Breast epithelium (tissue), 4 donors: ENCODE data around the gene UBXN11. TPM values are rescaled to one million over a fixed set of nuclear protein-coding genes. Genes with fewer than 3 reads are reported as not detected.
"Not testable (repeated sequence)": the region's sequence is repeated elsewhere in the genome, so short reads cannot be mapped to it uniquely, and the experiment has no call there.

Experiments used
- DNase-seq, 2 donors: peaks; one replicate each; pipeline ENCODE4 v3.0.0-alpha.2; 2019; ENCODE audit warnings: low spot score in 2 of 2
- H3K27ac ChIP-seq, 2 donors: fragments of 200-600 bp; sonication (generic) in 1 of 2; one replicate each; pipeline ENCODE4 v1.5.1; 2016 to 2019; ENCODE audit warnings: mild to moderate bottlenecking in 1 of 2
- H3K27me3 ChIP-seq, 2 donors: fragments of 200-600 bp; sonication (generic) in 1 of 2; one replicate each; pipeline versions ENCODE4 v1.5.1 to v1.6.0; 2017 to 2019; ENCODE audit warnings: control low read depth in 1 of 2, mild to moderate bottlenecking in 1 of 2
- H3K36me3 ChIP-seq: fragments of 200-600 bp; one replicate; pipeline ENCODE4 v1.5.1; 2019
- H3K4me1 ChIP-seq, 2 donors: fragments of 200-600 bp; sonication (generic); one replicate each; pipeline ENCODE4 v1.5.1; 2016 to 2019; ENCODE audit warnings: control low read depth in 1 of 2
- H3K4me3 ChIP-seq, 3 donors: fragments of 200-600 bp; sonication (generic); 1 replicate in 2 of 3; 2 replicates in 1 of 3; pipeline ENCODE4 v1.5.1; 2016 to 2019; ENCODE audit warnings: mild to moderate bottlenecking in 3 of 3, moderate library complexity in 2 of 3
- H3K9me3 ChIP-seq, 2 donors: fragments of 200-600 bp; sonication (generic) in 1 of 2; one replicate each; pipeline ENCODE4 v1.5.1; 2016 to 2019; ENCODE audit warnings: control low read depth in 1 of 2
- POLR2A ChIP-seq: fragments of 450-650 bp; IDR thresholded peaks from one replicate; pipeline ENCODE4 v1.6.1; 2016; ENCODE audit warnings: antibody characterized with exemption, mild to moderate bottlenecking, moderate library complexity
- POLR2AphosphoS5 ChIP-seq, 3 donors: sonication (generic); formaldehyde crosslinking; IDR thresholded peaks; one replicate each; pipeline ENCODE4 v1.6.1; 2017; ENCODE audit warnings: antibody characterized with exemption in 3 of 3
- intact Hi-C: fragments of 100-400 bp; cut with DNase I; formaldehyde crosslinking; loops from one replicate; pipeline ENCODE4 v1.15.1; 2023; ENCODE audit warnings: low total_unique reads
- total RNA-seq, 3 donors: library from RNA; depleted of rRNA; stranded (reverse); fragments of >200 nt; gene quantifications; one replicate each; pipeline ENCODE4 v1.1.0, GENCODE V29; 2016
- TF ChIP-seq, protein P1 (sequence below), 3 donors: fragments of 450-650 bp; IDR thresholded peaks; one replicate each; pipeline ENCODE4 v1.5.1; 2016 to 2017; ENCODE audit warnings: antibody characterized with exemption in 3 of 3, mild to moderate bottlenecking in 3 of 3, moderate library complexity in 3 of 3

UBXN11 gene
- total RNA-seq, 3 donors from 2014 or later, result 15.0 to 25.5 (median 24.9) TPM

- Histone ChIP-seq H3K4me1 (no peaks in the 10 kb centered on the region), H3K27ac (no peak overlapping the region), H3K36me3 (no peaks in the 10 kb centered on the region), H3K27me3 (no peaks in the 10 kb centered on the region), H3K9me3 (no peaks in the 10 kb centered on the region), H3K4me3 (no peak overlapping the region)
- TF ChIP-seq, protein P1, sequence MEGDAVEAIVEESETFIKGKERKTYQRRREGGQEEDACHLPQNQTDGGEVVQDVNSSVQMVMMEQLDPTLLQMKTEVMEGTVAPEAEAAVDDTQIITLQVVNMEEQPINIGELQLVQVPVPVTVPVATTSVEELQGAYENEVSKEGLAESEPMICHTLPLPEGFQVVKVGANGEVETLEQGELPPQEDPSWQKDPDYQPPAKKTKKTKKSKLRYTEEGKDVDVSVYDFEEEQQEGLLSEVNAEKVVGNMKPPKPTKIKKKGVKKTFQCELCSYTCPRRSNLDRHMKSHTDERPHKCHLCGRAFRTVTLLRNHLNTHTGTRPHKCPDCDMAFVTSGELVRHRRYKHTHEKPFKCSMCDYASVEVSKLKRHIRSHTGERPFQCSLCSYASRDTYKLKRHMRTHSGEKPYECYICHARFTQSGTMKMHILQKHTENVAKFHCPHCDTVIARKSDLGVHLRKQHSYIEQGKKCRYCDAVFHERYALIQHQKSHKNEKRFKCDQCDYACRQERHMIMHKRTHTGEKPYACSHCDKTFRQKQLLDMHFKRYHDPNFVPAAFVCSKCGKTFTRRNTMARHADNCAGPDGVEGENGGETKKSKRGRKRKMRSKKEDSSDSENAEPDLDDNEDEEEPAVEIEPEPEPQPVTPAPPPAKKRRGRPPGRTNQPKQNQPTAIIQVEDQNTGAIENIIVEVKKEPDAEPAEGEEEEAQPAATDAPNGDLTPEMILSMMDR (IDR thresholded peaks at IDR 0.05), result no peak
- TF ChIP-seq POLR2AphosphoS5 (IDR thresholded peaks at IDR 0.05), result no peak
- TF ChIP-seq POLR2A, result no peak
- no peak for DNase-seq
- intact Hi-C loops, result no loop called here
These were observed 9.2 kb downstream of the UBXN11 start for GRCh38 chr1:26297057-26297790.

DNA sequence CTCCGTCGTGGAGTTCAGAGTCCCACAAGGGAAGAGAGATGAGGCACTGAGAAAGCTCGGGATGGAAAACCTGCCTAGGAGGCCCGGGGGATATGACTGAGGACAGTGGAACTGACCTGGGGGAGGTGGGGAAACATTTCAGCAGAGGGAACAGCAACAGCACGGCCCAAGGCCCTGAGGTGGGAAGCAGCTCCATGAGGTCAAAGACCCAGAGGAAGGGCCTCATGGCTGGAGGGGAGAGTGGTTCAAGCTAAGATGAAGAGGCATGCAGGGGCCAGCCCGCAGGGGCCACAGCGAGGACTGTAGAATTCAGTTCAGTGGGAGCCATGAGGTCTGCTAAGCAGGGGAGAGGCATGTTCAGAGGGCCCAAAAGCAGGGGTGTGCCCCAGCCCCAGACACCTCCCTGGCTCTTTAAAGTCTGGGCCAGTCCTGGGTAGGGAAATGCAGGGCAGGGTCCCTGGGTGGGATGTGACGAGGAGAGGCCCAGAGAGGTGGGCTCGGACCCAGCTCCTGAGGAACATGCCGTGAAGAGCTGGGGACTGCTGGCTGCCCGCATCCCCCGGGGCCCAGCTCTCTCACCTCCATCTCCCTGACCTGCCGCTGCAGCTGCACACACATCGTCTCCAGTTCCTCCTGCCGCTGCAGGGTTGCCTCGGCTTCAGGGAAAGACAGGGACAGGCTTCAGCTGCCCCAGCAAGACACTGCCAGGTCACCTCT is 9.9 kb downstream of the UBXN11 start:
- H3K27ac ChIP-seq, result no peak overlapping the region
- TF ChIP-seq POLR2AphosphoS5 (IDR thresholded peaks at IDR 0.05) (no peak), POLR2A (no peak)
- TF ChIP-seq, protein P1 (IDR thresholded peaks at IDR 0.05), result no peak

DNA sequence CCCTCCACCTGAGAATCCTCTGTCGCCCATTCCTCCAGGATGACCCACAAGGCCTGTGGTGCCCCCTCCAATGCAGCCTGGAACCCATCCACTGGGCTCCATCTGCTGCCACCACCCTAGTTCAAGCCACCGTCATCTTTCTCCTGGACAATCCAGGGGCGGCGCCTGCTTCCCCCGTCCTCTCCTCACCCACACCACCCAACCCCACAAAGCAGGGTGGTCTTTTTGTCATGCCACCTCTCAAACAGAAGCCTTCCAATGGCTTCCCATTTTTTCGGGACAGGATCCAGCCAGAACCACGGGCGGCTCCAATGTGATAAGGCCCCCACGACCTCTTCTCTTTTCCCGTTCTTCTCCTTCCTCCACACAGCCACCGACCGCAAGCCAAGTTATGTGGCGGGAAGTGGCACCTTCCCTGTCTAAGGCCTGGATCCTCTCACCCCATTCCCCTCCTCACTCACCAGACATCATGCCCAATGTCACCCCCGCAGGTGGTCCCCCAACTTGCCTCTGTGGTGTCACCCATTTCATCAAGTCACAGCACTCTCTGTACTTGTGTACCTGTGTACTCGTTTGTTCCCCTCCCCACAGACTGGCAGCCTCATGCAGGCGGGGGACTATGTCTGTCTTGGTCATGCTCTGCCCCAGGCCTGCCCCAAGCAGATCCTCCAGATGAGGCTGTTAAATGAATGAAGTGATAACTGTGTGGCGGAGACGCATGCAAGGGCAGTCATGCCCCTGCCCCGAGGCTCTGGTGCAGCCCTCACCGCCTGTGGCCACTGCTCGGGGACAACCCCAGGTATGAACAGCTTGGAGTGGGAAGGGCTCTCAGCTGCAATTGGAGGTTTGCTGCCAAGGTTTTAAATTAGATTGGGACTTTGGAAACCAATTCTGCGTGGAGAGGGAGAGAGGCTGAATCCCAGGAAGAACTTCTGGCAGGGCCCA is 11.0 kb downstream of the UBXN11 start:
- no peaks in the 10 kb centered on the region for H3K4me1 ChIP-seq
- no peaks in the 10 kb centered on the region for H3K27me3 ChIP-seq
- no peak overlapping the region for H3K27ac ChIP-seq
- TF ChIP-seq POLR2A, result no peak
- TF ChIP-seq POLR2AphosphoS5 (IDR thresholded peaks at IDR 0.05), result no peak
- TF ChIP-seq, protein P1 (IDR thresholded peaks at IDR 0.05), result no peak
- DNase-seq, result no peak
- intact Hi-C loops, result no loop called here
- no peaks in the 10 kb centered on the region for H3K9me3 ChIP-seq
- no peaks in the 10 kb centered on the region for H3K36me3 ChIP-seq
- no peak overlapping the region for H3K4me3 ChIP-seq

More for the DNA sequence above, 9.9 kb downstream of the UBXN11 start:
- DNase-seq, result no peak
- Histone ChIP-seq H3K36me3 (no peaks in the 10 kb centered on the region), H3K27me3 (no peaks in the 10 kb centered on the region), H3K4me1 (no peaks in the 10 kb centered on the region), H3K9me3 (no peaks in the 10 kb centered on the region), H3K4me3 (no peak overlapping the region)
- intact Hi-C loops, result no loop called here

GRCh38 chr1:26293911-26294463 is 12.4 kb downstream of the UBXN11 start:
- Histone ChIP-seq H3K27ac (no peak overlapping the region), H3K9me3 (no peaks in the 10 kb centered on the region), H3K4me3 (no peak overlapping the region), H3K4me1 (no peaks in the 10 kb centered on the region), H3K36me3 (no peaks in the 10 kb centered on the region), H3K27me3 (no peaks in the 10 kb centered on the region)
- no peak for DNase-seq
- TF ChIP-seq POLR2AphosphoS5 (IDR thresholded peaks at IDR 0.05), result no peak
- TF ChIP-seq POLR2A, result no peak
- TF ChIP-seq, protein P1 (IDR thresholded peaks at IDR 0.05), result no peak
- intact Hi-C loops, result no loop called here

GRCh38 chr1:26292735-26293134 is 13.7 kb downstream of the UBXN11 start:
- H3K4me1 ChIP-seq, DNase-seq, H3K9me3 ChIP-seq, intact Hi-C loops, H3K27me3 ChIP-seq, H3K27ac ChIP-seq, H3K36me3 ChIP-seq, H3K4me3 ChIP-seq: not testable (repeated sequence)
